ENCODE results near the gene NDUFA3. TPM values are rescaled to one million over a fixed set of nuclear protein-coding genes. Genes with fewer than 3 reads are reported as not detected.

The NDUFA3 gene
- total RNA-seq, 4 donors from 2014 or later = 2.8 to 40.0 (median 25.4) TPM

DNA sequence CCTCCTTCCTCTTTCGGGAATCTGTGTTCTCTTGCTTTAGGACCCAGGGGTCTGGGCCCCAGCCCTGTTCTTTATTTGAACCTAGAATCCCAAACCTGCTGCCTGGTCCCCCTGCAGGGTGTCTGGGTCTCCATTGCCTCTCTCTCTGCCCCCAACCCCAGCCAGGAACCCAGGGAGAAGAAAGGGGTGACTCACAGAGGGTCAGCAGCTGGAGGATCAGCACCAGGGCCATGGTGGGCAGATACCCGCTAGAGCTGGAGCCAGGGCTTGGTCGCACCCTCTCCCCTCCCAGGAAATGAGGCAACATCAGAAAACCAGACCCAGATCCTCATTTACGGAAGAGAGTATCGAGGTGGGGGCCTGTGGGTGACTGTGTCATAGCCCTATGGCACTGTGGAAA is 2.1 kb upstream of the NDUFA3 start, which contains the start of gene OSCAR:
Gene OSCAR, minus strand, starts transcription at position 243 of the 400 bp plus-strand sequence. Its CDS starts 11 bp downstream, at position 232.
- 42 to 49% methylated on average over 5 of the region's 5 CpGs for WGBS, 2 donors
- Histone ChIP-seq H3K27me3 (peaks cover 0 to 11% of the 10 kb centered on the region in 2 donors), H3K4me3 (peak within 1 kb of the TSS in 1 of 4 donors; percentile 18)

GRCh38 chr19:54104998-54105715 is 2.5 kb downstream of the NDUFA3 start:
- Histone ChIP-seq H3K4me1 (peaks cover 0 to 15% (median 7%) of the 10 kb centered on the region in 4 donors), H3K27me3 (no peaks in the 10 kb centered on the region), H3K27ac (no peak overlapping the region), H3K36me3 (peaks cover 0 to 53% (median 0%) of the 10 kb centered on the region in 3 donors), H3K9me3 (no peaks in the 10 kb centered on the region), H3K4me3 (no peak overlapping the region)
- 86 to 87% methylated on average over 11 of the region's 11 CpGs for WGBS, 2 donors
- TF ChIP-seq, protein P1, sequence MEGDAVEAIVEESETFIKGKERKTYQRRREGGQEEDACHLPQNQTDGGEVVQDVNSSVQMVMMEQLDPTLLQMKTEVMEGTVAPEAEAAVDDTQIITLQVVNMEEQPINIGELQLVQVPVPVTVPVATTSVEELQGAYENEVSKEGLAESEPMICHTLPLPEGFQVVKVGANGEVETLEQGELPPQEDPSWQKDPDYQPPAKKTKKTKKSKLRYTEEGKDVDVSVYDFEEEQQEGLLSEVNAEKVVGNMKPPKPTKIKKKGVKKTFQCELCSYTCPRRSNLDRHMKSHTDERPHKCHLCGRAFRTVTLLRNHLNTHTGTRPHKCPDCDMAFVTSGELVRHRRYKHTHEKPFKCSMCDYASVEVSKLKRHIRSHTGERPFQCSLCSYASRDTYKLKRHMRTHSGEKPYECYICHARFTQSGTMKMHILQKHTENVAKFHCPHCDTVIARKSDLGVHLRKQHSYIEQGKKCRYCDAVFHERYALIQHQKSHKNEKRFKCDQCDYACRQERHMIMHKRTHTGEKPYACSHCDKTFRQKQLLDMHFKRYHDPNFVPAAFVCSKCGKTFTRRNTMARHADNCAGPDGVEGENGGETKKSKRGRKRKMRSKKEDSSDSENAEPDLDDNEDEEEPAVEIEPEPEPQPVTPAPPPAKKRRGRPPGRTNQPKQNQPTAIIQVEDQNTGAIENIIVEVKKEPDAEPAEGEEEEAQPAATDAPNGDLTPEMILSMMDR (IDR thresholded peaks at IDR 0.05) = no peak
- TF ChIP-seq POLR2A (IDR thresholded peaks at IDR 0.05) (no peak), EP300 (IDR thresholded peaks at IDR 0.05) (no peak)
- DNase-seq (ENCODE audit: low spot score in 2 of 2) = no peak

More for the DNA sequence above, 2.1 kb upstream of the NDUFA3 start, which contains the start of gene OSCAR:
- no peak for DNase-seq (ENCODE audit: low spot score in 2 of 2)
- Histone ChIP-seq H3K36me3 (peaks cover 0 to 7% (median 0%) of the 10 kb centered on the region in 3 donors), H3K27ac (peak within 1 kb of the TSS in 1 of 4 donors; percentile 22), H3K4me1 (peaks cover 0 to 20% (median 12%) of the 10 kb centered on the region in 4 donors), H3K9me3 (no peaks in the 10 kb centered on the region)
- TF ChIP-seq, protein P1 (IDR thresholded peaks at IDR 0.05) = no peak
- TF ChIP-seq EP300 (IDR thresholded peaks at IDR 0.05) (no peak), POLR2A (IDR thresholded peaks at IDR 0.05) (no peak)

GRCh38 chr19:54105796-54106195 is 3.1 kb downstream of the NDUFA3 start:
- Histone ChIP-seq H3K27ac (no peak overlapping the region), H3K9me3 (no peaks in the 10 kb centered on the region), H3K4me3 (no peak overlapping the region), H3K27me3 (no peaks in the 10 kb centered on the region), H3K4me1 (peaks cover 0 to 15% (median 7%) of the 10 kb centered on the region in 4 donors), H3K36me3 (peaks cover 0 to 60% (median 5%) of the 10 kb centered on the region in 3 donors)
- 93 to 94% methylated on average over 10 of the region's 10 CpGs for WGBS, 2 donors
- TF ChIP-seq POLR2A (IDR thresholded peaks at IDR 0.05) (no peak), EP300 (IDR thresholded peaks at IDR 0.05) (no peak)
- TF ChIP-seq, protein P1 (IDR thresholded peaks at IDR 0.05) = no peak
- no peak for DNase-seq (ENCODE audit: low spot score in 2 of 2)

DNA sequence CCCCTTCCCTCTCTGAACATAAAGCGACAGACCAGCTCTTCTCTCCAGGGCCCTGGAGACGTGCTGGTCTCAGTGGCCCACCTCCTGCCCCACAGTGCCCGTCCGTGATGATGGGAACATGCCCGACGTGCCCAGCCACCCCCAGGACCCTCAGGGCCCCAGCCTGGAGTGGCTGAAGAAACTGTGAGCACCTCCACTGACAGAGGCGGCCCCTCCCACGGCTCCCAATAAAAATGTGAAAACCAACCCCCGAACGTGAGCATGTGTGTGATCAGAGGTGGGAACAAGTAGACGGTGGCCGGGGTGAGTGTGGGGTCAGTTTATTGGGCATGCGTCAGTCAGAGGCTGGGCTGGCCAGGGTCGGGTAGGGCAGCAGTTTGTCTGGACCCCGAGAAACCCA is 4.1 kb downstream of the NDUFA3 start:
- no peak overlapping the region for H3K27ac ChIP-seq
- H3K4me1 ChIP-seq = peaks cover 0 to 15% (median 7%) of the 10 kb centered on the region in 4 donors
- WGBS, 2 donors = 76 to 79% methylated on average over 15 of the region's 15 CpGs

More for the DNA sequence above, 4.1 kb downstream of the NDUFA3 start:
- DNase-seq (ENCODE audit: low spot score in 2 of 2) = no peak
- H3K27me3 ChIP-seq = no peaks in the 10 kb centered on the region
- H3K9me3 ChIP-seq = no peaks in the 10 kb centered on the region
- TF ChIP-seq EP300 (IDR thresholded peaks at IDR 0.05) = no peak
- TF ChIP-seq, protein P1 (IDR thresholded peaks at IDR 0.05) = no peak
- no peak for TF ChIP-seq POLR2A (IDR thresholded peaks at IDR 0.05)
- H3K4me3 ChIP-seq = no peak overlapping the region
- peaks cover 0 to 67% (median 7%) of the 10 kb centered on the region in 3 donors for H3K36me3 ChIP-seq
